ENCODE measurements around the gene DIP2C. TPM values are rescaled to one million over a fixed set of nuclear protein-coding genes. Genes with fewer than 3 reads are reported as not detected.

DIP2C gene
- total RNA-seq, 3 donors from 2014 or later, result 17.1 to 48.2 (median 20.3) TPM

- no peak for DNase-seq (ENCODE audit: low spot score in 2 of 2)
- no peak overlapping the region for H3K27ac ChIP-seq
Measured at GRCh38 chr10:317271-317769, 372.1 kb downstream of the DIP2C start.

GRCh38 chr10:316390-316789 lies 373.1 kb downstream of the DIP2C start:
- no peak overlapping the region for H3K27ac ChIP-seq
- intact Hi-C loops (cut with DNase I; ENCODE audit: low total_unique reads), result no loop called here
- H3K9me3 ChIP-seq, result no peaks in the 10 kb centered on the region
- H3K27me3 ChIP-seq, result no peaks in the 10 kb centered on the region
- no peak overlapping the region for H3K4me3 ChIP-seq
- TF ChIP-seq POLR2AphosphoS5 (IDR thresholded peaks at IDR 0.05), result no peak
- DNase-seq (ENCODE audit: low spot score in 2 of 2), result no peak
- no peaks in the 10 kb centered on the region for H3K36me3 ChIP-seq
- no peaks in the 10 kb centered on the region for H3K4me1 ChIP-seq

More at GRCh38 chr10:317271-317769, 372.1 kb downstream of the DIP2C start:
- Histone ChIP-seq H3K4me3 (no peak overlapping the region), H3K4me1 (no peaks in the 10 kb centered on the region), H3K27me3 (no peaks in the 10 kb centered on the region), H3K36me3 (no peaks in the 10 kb centered on the region), H3K9me3 (no peaks in the 10 kb centered on the region)
- TF ChIP-seq CTCF (IDR thresholded peaks at IDR 0.05), result no peak
- TF ChIP-seq POLR2AphosphoS5 (IDR thresholded peaks at IDR 0.05), result no peak
- TF ChIP-seq POLR2A (IDR thresholded peaks at IDR 0.05), result no peak
- intact Hi-C loops (cut with DNase I; ENCODE audit: low total_unique reads), result no loop called here

GRCh38 chr10:314871-315270 lies 374.6 kb downstream of the DIP2C start:
- Histone ChIP-seq H3K4me3 (no peak overlapping the region), H3K4me1 (no peaks in the 10 kb centered on the region), H3K36me3 (no peaks in the 10 kb centered on the region), H3K27me3 (no peaks in the 10 kb centered on the region), H3K27ac (no peak overlapping the region), H3K9me3 (no peaks in the 10 kb centered on the region)
- TF ChIP-seq CTCF (IDR thresholded peaks at IDR 0.05), result no peak
- no peak for TF ChIP-seq POLR2A (IDR thresholded peaks at IDR 0.05)
- TF ChIP-seq POLR2AphosphoS5 (IDR thresholded peaks at IDR 0.05), result no peak
- intact Hi-C loops (cut with DNase I; ENCODE audit: low total_unique reads), result no loop called here
- DNase-seq (ENCODE audit: low spot score in 2 of 2), result no peak

GRCh38 chr10:314381-314780 lies 375.1 kb downstream of the DIP2C start:
- no peak for DNase-seq (ENCODE audit: low spot score in 2 of 2)
- intact Hi-C loops (cut with DNase I; ENCODE audit: low total_unique reads), result no loop called here
- H3K36me3 ChIP-seq, result no peaks in the 10 kb centered on the region

GRCh38 chr10:311901-312665 lies 377.4 kb downstream of the DIP2C start:
- no peak overlapping the region for H3K4me3 ChIP-seq
- no peaks in the 10 kb centered on the region for H3K27me3 ChIP-seq
- no peak for DNase-seq (ENCODE audit: low spot score in 2 of 2)
- no peaks in the 10 kb centered on the region for H3K9me3 ChIP-seq
- intact Hi-C loops (cut with DNase I; ENCODE audit: low total_unique reads), result no loop called here
- H3K36me3 ChIP-seq, result no peaks in the 10 kb centered on the region
- H3K27ac ChIP-seq, result no peak overlapping the region
- H3K4me1 ChIP-seq, result no peaks in the 10 kb centered on the region
- TF ChIP-seq CTCF (IDR thresholded peaks at IDR 0.05), result no peak
- no peak for TF ChIP-seq POLR2A (IDR thresholded peaks at IDR 0.05)
- no peak for TF ChIP-seq POLR2AphosphoS5 (IDR thresholded peaks at IDR 0.05)

More at GRCh38 chr10:314381-314780, 375.1 kb downstream of the DIP2C start:
- Histone ChIP-seq H3K27me3 (no peaks in the 10 kb centered on the region), H3K9me3 (no peaks in the 10 kb centered on the region), H3K4me3 (no peak overlapping the region), H3K4me1 (no peaks in the 10 kb centered on the region), H3K27ac (no peak overlapping the region)
- TF ChIP-seq POLR2AphosphoS5 (IDR thresholded peaks at IDR 0.05) (no peak), POLR2A (IDR thresholded peaks at IDR 0.05) (no peak), CTCF (IDR thresholded peaks at IDR 0.05) (no peak)
